Erythroblast (primary cell): Measurements from ENCODE around the gene GUCD1.

Experiments used
- GATA1 ChIP-seq: IDR thresholded peaks from 2 replicates; pipeline ENCODE4 v1.6.1; 2011; ENCODE audit warnings: low read depth, mild to moderate bottlenecking, control low read depth, low read length, moderate library complexity
- POLR2A ChIP-seq: IDR thresholded peaks from 2 replicates; pipeline ENCODE4 v1.6.1; 2011; ENCODE audit warnings: mild to moderate bottlenecking, low read length

DNA sequence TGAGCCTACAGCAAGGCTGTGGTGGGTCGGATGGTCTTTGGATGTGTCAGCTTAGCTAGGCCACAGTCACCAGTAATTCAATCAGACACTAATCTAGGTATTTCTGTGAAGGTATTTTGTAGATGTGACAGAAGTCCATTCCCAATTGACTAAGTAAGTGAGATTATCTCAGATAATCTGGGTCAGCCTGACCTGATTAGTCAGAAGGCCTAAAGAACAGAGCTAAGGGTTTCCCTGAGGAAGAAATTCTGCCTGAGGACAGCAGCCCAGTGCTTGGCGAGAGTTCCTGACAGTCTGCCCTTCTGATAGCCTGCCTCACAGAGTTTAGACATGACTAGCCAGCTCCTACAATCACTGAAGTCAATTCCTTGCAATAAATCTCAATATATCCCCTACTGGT is 28.7 kb downstream of the GUCD1 start:
- TF ChIP-seq POLR2A (no peak), GATA1 (no peak)
